ENCODE measurements around the gene SEMA4D. TPM values are rescaled to one million over a fixed set of nuclear protein-coding genes. Genes with fewer than 3 reads are reported as not detected.

Gene SEMA4D
- total RNA-seq, 4 donors from 2014 or later = 23.6 to 77.0 (median 41.3) TPM

DNA sequence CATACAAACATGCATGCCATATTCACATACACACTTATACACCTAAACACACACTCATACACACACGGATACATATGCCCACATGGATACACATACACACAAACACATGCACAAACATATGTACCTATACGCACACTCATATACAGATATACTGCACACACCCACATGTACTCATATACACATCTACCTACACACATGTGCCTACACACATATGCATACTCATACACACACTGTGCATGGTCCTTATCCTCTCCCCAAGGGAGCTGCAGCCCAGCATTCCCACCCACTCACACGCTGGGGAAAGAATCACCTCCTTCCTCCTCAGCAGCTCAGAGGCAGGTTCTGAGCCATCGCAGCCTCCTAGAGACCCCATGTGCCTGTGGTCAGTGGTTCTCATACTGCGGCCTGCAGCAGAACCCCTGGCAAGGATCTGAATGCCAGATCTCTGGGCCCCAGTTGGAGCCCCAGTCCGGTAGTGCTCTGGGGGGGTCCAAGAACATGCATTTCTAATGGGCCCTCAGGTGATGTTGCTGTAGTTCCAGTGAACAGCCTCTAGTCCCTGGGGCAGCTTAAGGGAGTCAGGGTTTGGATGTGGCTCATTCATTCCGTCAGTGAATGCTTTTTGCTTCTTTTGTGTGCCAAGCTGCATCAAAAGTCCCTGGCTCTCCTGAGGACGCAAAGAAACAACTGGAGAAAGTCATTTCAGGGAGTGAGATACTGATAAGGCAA is 39.0 kb downstream of the SEMA4D start:
- intact Hi-C loops (cut with DNase I; ENCODE audit: low total_unique reads) = no loop called here
- in situ Hi-C loops (cut with MboI; ENCODE audit: low sequenced_read_pairs in 4 of 4) = no loop called here
- Histone ChIP-seq H3K4me1 (peaks cover 3 to 5% of the 10 kb centered on the region in 2 donors), H3K9me3 (no peaks in the 10 kb centered on the region), H3K36me3 (peaks cover 0 to 7% of the 10 kb centered on the region in 2 donors), H3K27ac (no peak overlapping the region), H3K4me3 (no peak overlapping the region), H3K27me3 (no peaks in the 10 kb centered on the region)
- TF ChIP-seq POLR2A (IDR thresholded peaks at IDR 0.05) = no peak
- TF ChIP-seq, protein P1, sequence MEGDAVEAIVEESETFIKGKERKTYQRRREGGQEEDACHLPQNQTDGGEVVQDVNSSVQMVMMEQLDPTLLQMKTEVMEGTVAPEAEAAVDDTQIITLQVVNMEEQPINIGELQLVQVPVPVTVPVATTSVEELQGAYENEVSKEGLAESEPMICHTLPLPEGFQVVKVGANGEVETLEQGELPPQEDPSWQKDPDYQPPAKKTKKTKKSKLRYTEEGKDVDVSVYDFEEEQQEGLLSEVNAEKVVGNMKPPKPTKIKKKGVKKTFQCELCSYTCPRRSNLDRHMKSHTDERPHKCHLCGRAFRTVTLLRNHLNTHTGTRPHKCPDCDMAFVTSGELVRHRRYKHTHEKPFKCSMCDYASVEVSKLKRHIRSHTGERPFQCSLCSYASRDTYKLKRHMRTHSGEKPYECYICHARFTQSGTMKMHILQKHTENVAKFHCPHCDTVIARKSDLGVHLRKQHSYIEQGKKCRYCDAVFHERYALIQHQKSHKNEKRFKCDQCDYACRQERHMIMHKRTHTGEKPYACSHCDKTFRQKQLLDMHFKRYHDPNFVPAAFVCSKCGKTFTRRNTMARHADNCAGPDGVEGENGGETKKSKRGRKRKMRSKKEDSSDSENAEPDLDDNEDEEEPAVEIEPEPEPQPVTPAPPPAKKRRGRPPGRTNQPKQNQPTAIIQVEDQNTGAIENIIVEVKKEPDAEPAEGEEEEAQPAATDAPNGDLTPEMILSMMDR (IDR thresholded peaks at IDR 0.05 in 4 of 5, conservative IDR thresholded peaks at IDR 0.05 in 1 of 5) = no peak
- no peak for ATAC-seq
- DNase-seq = no peak

DNA sequence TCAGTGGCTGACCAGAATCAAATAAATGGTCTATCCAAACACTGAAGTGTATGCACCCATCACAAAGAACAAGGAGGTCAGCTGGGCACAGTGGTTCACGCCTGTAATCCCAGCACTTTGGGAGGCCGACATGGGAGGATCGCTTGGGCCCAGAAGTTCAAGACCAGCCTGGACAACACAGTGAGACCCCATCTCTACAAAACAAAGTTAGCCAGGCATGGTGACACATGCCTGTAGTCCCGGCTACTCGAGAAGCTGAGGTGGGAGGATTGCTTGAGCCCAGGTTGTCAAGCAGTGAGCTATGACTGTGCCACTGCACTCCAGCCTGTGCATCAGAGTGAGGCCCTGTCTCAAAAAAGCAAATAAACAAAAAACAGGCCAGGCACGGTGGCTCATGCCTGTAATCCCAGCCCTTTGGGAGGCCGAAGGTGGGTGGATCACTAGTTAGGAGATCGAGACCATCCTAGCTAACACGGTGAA is 40.5 kb downstream of the SEMA4D start:
- intact Hi-C loops (cut with DNase I; ENCODE audit: low total_unique reads) = no loop called here
- no peak overlapping the region for H3K27ac ChIP-seq
- no peak overlapping the region for H3K4me3 ChIP-seq
- H3K9me3 ChIP-seq = no peaks in the 10 kb centered on the region
- DNase-seq (no peak), ATAC-seq (no peak)
- in situ Hi-C loops (cut with MboI; ENCODE audit: low sequenced_read_pairs in 4 of 4) = no loop called here
- H3K36me3 ChIP-seq = peaks cover 0 to 7% of the 10 kb centered on the region in 2 donors
- TF ChIP-seq POLR2A (IDR thresholded peaks at IDR 0.05) = no peak
- TF ChIP-seq, protein P1 (IDR thresholded peaks at IDR 0.05 in 4 of 5, conservative IDR thresholded peaks at IDR 0.05 in 1 of 5) = no peak
- no peaks in the 10 kb centered on the region for H3K27me3 ChIP-seq
- H3K4me1 ChIP-seq = peaks cover 2 to 5% of the 10 kb centered on the region in 2 donors

- no peak overlapping the region for H3K27ac ChIP-seq
- TF ChIP-seq, protein P1 (IDR thresholded peaks at IDR 0.05 in 4 of 5, conservative IDR thresholded peaks at IDR 0.05 in 1 of 5) = no peak
- TF ChIP-seq POLR2A (IDR thresholded peaks at IDR 0.05) = no peak
- H3K27me3 ChIP-seq = no peaks in the 10 kb centered on the region
- in situ Hi-C loops (cut with MboI; ENCODE audit: low sequenced_read_pairs in 4 of 4) (no loop called here), intact Hi-C loops (cut with DNase I; ENCODE audit: low total_unique reads) (no loop called here)
- peaks cover 3 to 5% of the 10 kb centered on the region in 2 donors for H3K4me1 ChIP-seq
- DNase-seq (no peak), ATAC-seq (no peak)
- peaks cover 0 to 7% of the 10 kb centered on the region in 2 donors for H3K36me3 ChIP-seq
- no peak overlapping the region for H3K4me3 ChIP-seq
- H3K9me3 ChIP-seq = no peaks in the 10 kb centered on the region
These were observed 42.5 kb downstream of the SEMA4D start for GRCh38 chr9:89455356-89455824.

- intact Hi-C loops (cut with DNase I; ENCODE audit: low total_unique reads) (no loop called here), in situ Hi-C loops (cut with MboI; ENCODE audit: low sequenced_read_pairs in 4 of 4) (no loop called here)
- DNase-seq (no peak), ATAC-seq (no peak)
- H3K9me3 ChIP-seq = no peaks in the 10 kb centered on the region
- no peak overlapping the region for H3K4me3 ChIP-seq
- H3K36me3 ChIP-seq = peaks cover 0 to 7% of the 10 kb centered on the region in 2 donors
- TF ChIP-seq POLR2A (IDR thresholded peaks at IDR 0.05) = no peak
- no peak overlapping the region for H3K27ac ChIP-seq
- H3K27me3 ChIP-seq = no peaks in the 10 kb centered on the region
- peaks cover 3 to 5% of the 10 kb centered on the region in 2 donors for H3K4me1 ChIP-seq
These were observed 43.2 kb downstream of the SEMA4D start for GRCh38 chr9:89454498-89455355.

GRCh38 chr9:89453452-89453851 is 44.5 kb downstream of the SEMA4D start:
- H3K4me1 ChIP-seq = peaks cover 3 to 5% of the 10 kb centered on the region in 2 donors
- H3K36me3 ChIP-seq = peaks cover 0 to 7% of the 10 kb centered on the region in 2 donors
- no peaks in the 10 kb centered on the region for H3K27me3 ChIP-seq
- no peaks in the 10 kb centered on the region for H3K9me3 ChIP-seq
- no peak overlapping the region for H3K27ac ChIP-seq
- no peak for ATAC-seq
- no peak for DNase-seq
- intact Hi-C loops (cut with DNase I; ENCODE audit: low total_unique reads) = no loop called here
- in situ Hi-C loops (cut with MboI; ENCODE audit: low sequenced_read_pairs in 4 of 4) = no loop called here
- H3K4me3 ChIP-seq = no peak overlapping the region
- TF ChIP-seq, protein P1 (IDR thresholded peaks at IDR 0.05 in 4 of 5, conservative IDR thresholded peaks at IDR 0.05 in 1 of 5) = no peak
- TF ChIP-seq POLR2A (IDR thresholded peaks at IDR 0.05) = no peak

Data from gastrocnemius medialis (tissue), 4 donors.